Stimulated activated naive CD8-positive, alpha-beta T cell treated with anti-CD3 and anti-CD28 coated beads, Interleukin-15, Interleukin-2, amounts not matched to agents 100 ng/mL and 50 ng/mL, for 24 hours (primary cell): ENCODE results near the gene UNC80.

Source experiments
- H3K27ac Mint-ChIP-seq: one replicate; pipeline ENCODE4 v1.8.0; 2021; ENCODE audit warnings: mild to moderate bottlenecking, mixed read lengths
- H3K27me3 Mint-ChIP-seq: one replicate; pipeline ENCODE4 v1.8.0; 2021; ENCODE audit warnings: mixed read lengths
- H3K36me3 Mint-ChIP-seq: one replicate; pipeline ENCODE4 v1.8.0; 2021; ENCODE audit warnings: low read depth, mixed read lengths
- H3K4me1 Mint-ChIP-seq: one replicate; pipeline ENCODE4 v1.8.0; 2021; ENCODE audit warnings: low read depth, mixed read lengths
- H3K4me3 Mint-ChIP-seq: one replicate; pipeline ENCODE4 v1.8.0; 2021; ENCODE audit warnings: mild to moderate bottlenecking, mixed read lengths
- H3K9me3 Mint-ChIP-seq: one replicate; pipeline ENCODE4 v1.8.0; 2021; ENCODE audit warnings: mixed read lengths

The UNC80 gene

GRCh38 chr2:209990838-209991237 lies 219.2 kb downstream of the UNC80 start:
- H3K27ac Mint-ChIP-seq = no peak overlapping the region
- H3K4me1 Mint-ChIP-seq = no peaks in the 10 kb centered on the region
- peaks cover 16% of the 10 kb centered on the region for H3K27me3 Mint-ChIP-seq
- H3K4me3 Mint-ChIP-seq = no peak overlapping the region
- no peaks in the 10 kb centered on the region for H3K9me3 Mint-ChIP-seq
- no peaks in the 10 kb centered on the region for H3K36me3 Mint-ChIP-seq

- H3K9me3 Mint-ChIP-seq = no peaks in the 10 kb centered on the region
- H3K4me3 Mint-ChIP-seq = no peak overlapping the region
- no peaks in the 10 kb centered on the region for H3K36me3 Mint-ChIP-seq
- H3K27ac Mint-ChIP-seq = no peak overlapping the region
- no peaks in the 10 kb centered on the region for H3K4me1 Mint-ChIP-seq
- peaks cover 14% of the 10 kb centered on the region for H3K27me3 Mint-ChIP-seq
These were observed 222.3 kb downstream of the UNC80 start for GRCh38 chr2:209993968-209994367.

- H3K27me3 Mint-ChIP-seq = no peaks in the 10 kb centered on the region
- peaks cover 4% of the 10 kb centered on the region for H3K9me3 Mint-ChIP-seq
- H3K4me1 Mint-ChIP-seq = peaks cover 21% of the 10 kb centered on the region
- H3K36me3 Mint-ChIP-seq = peaks cover 6% of the 10 kb centered on the region
- H3K27ac Mint-ChIP-seq = no peak overlapping the region
- H3K4me3 Mint-ChIP-seq = no peak overlapping the region
These were observed 227.0 kb downstream of the UNC80 start for GRCh38 chr2:209998596-209998995.

GRCh38 chr2:210000464-210001324 lies 229.1 kb downstream of the UNC80 start:
- Mint-ChIP-seq H3K27me3 (no peaks in the 10 kb centered on the region), H3K4me1 (peaks cover 42% of the 10 kb centered on the region), H3K27ac (no peak overlapping the region), H3K36me3 (peaks cover 24% of the 10 kb centered on the region), H3K4me3 (no peak overlapping the region), H3K9me3 (peaks cover 4% of the 10 kb centered on the region)

GRCh38 chr2:210002158-210003157 lies 230.8 kb downstream of the UNC80 start, which contains the start of gene RPE:
Gene RPE, plus strand, starts transcription at chr2:210002638. Its CDS starts 24 bp downstream, at chr2:210002662.
- peaks cover 59% of the 10 kb centered on the region for H3K4me1 Mint-ChIP-seq
- H3K4me3 Mint-ChIP-seq = peak within 1 kb of the TSS; percentile 98
- peak within 1 kb of the TSS; percentile 96 for H3K27ac Mint-ChIP-seq
- peaks cover 4% of the 10 kb centered on the region for H3K9me3 Mint-ChIP-seq
- H3K27me3 Mint-ChIP-seq = no peaks in the 10 kb centered on the region
- peaks cover 41% of the 10 kb centered on the region for H3K36me3 Mint-ChIP-seq

- Mint-ChIP-seq H3K4me1 (peaks cover 68% of the 10 kb centered on the region), H3K9me3 (peaks cover 4% of the 10 kb centered on the region), H3K27ac (peak overlapping the region; percentile 96), H3K4me3 (peak overlapping the region; percentile 98), H3K36me3 (peaks cover 50% of the 10 kb centered on the region), H3K27me3 (no peaks in the 10 kb centered on the region)
These were observed 231.7 kb downstream of the UNC80 start for GRCh38 chr2:210003359-210003758.

- Mint-ChIP-seq H3K9me3 (peaks cover 4% of the 10 kb centered on the region), H3K36me3 (peaks cover 65% of the 10 kb centered on the region), H3K4me3 (peak overlapping the region; percentile 98), H3K4me1 (peaks cover 71% of the 10 kb centered on the region), H3K27ac (peak overlapping the region; percentile 59), H3K27me3 (no peaks in the 10 kb centered on the region)
These were observed 233.2 kb downstream of the UNC80 start for GRCh38 chr2:210004881-210005280.

- peaks cover 73% of the 10 kb centered on the region for H3K4me1 Mint-ChIP-seq
- peaks cover 90% of the 10 kb centered on the region for H3K36me3 Mint-ChIP-seq
- no peak overlapping the region for H3K27ac Mint-ChIP-seq
- H3K9me3 Mint-ChIP-seq = no peaks in the 10 kb centered on the region
- no peak overlapping the region for H3K4me3 Mint-ChIP-seq
- H3K27me3 Mint-ChIP-seq = no peaks in the 10 kb centered on the region
These were observed 236.3 kb downstream of the UNC80 start for GRCh38 chr2:210007895-210008294.

GRCh38 chr2:210009126-210009525 lies 237.5 kb downstream of the UNC80 start:
- Mint-ChIP-seq H3K36me3 (peaks cover 86% of the 10 kb centered on the region), H3K4me1 (peaks cover 60% of the 10 kb centered on the region), H3K9me3 (no peaks in the 10 kb centered on the region), H3K4me3 (no peak overlapping the region), H3K27me3 (no peaks in the 10 kb centered on the region), H3K27ac (no peak overlapping the region)

GRCh38 chr2:210009896-210010295 lies 238.3 kb downstream of the UNC80 start:
- no peaks in the 10 kb centered on the region for H3K27me3 Mint-ChIP-seq
- H3K4me3 Mint-ChIP-seq = no peak overlapping the region
- H3K4me1 Mint-ChIP-seq = peaks cover 53% of the 10 kb centered on the region
- no peak overlapping the region for H3K27ac Mint-ChIP-seq
- H3K9me3 Mint-ChIP-seq = no peaks in the 10 kb centered on the region
- H3K36me3 Mint-ChIP-seq = peaks cover 82% of the 10 kb centered on the region

GRCh38 chr2:210020138-210020537 lies 248.5 kb downstream of the UNC80 start:
- Mint-ChIP-seq H3K36me3 (peaks cover 69% of the 10 kb centered on the region), H3K4me1 (no peaks in the 10 kb centered on the region), H3K9me3 (no peaks in the 10 kb centered on the region), H3K4me3 (no peak overlapping the region), H3K27me3 (no peaks in the 10 kb centered on the region), H3K27ac (no peak overlapping the region)

GRCh38 chr2:210022824-210023223 lies 251.2 kb downstream of the UNC80 start:
- Mint-ChIP-seq H3K27ac (no peak overlapping the region), H3K4me3 (no peak overlapping the region), H3K27me3 (no peaks in the 10 kb centered on the region), H3K9me3 (no peaks in the 10 kb centered on the region), H3K4me1 (no peaks in the 10 kb centered on the region), H3K36me3 (peaks cover 70% of the 10 kb centered on the region)

GRCh38 chr2:210027608-210028007 lies 256.0 kb downstream of the UNC80 start:
- no peak overlapping the region for H3K4me3 Mint-ChIP-seq
- H3K9me3 Mint-ChIP-seq = no peaks in the 10 kb centered on the region
- H3K27me3 Mint-ChIP-seq = no peaks in the 10 kb centered on the region
- peaks cover 56% of the 10 kb centered on the region for H3K36me3 Mint-ChIP-seq
- no peak overlapping the region for H3K27ac Mint-ChIP-seq
- H3K4me1 Mint-ChIP-seq = no peaks in the 10 kb centered on the region

GRCh38 chr2:210028178-210028577 lies 256.5 kb downstream of the UNC80 start:
- no peaks in the 10 kb centered on the region for H3K27me3 Mint-ChIP-seq
- no peaks in the 10 kb centered on the region for H3K9me3 Mint-ChIP-seq
- no peak overlapping the region for H3K27ac Mint-ChIP-seq
- H3K36me3 Mint-ChIP-seq = peaks cover 55% of the 10 kb centered on the region
- H3K4me3 Mint-ChIP-seq = no peak overlapping the region
- no peaks in the 10 kb centered on the region for H3K4me1 Mint-ChIP-seq
